Neuron (in vitro differentiated cells): ENCODE data around the gene ARL17A.
A peak's percentile ranks its signal among the peaks of the same experiment; 100 is the strongest.
"Not testable (repeated sequence)": the region's sequence is repeated elsewhere in the genome, so short reads cannot be mapped to it uniquely, and the experiment has no call there.

Experiments
- H2AFZ ChIP-seq: one replicate; pipeline ENCODE4 v1.6.1; 2013; ENCODE audit warnings: low read depth, mild to moderate bottlenecking, inconsistent platforms, low read length, moderate library complexity
- H3K27me3 ChIP-seq: one replicate; pipeline ENCODE4 v1.6.1; 2013; ENCODE audit warnings: low read length; ENCODE audit not compliant: insufficient read depth
- H3K36me3 ChIP-seq: one replicate; pipeline ENCODE4 v1.6.1; 2013; ENCODE audit warnings: low read length; ENCODE audit not compliant: insufficient read depth
- H3K4me1 ChIP-seq: one replicate; pipeline ENCODE4 v1.6.1; 2013; ENCODE audit warnings: low read length; ENCODE audit not compliant: insufficient read depth
- H3K4me3 ChIP-seq: 2 replicates; pipeline ENCODE4 v1.5.1; 2013; ENCODE audit warnings: mild to moderate bottlenecking, low read length, moderate library complexity
- H3K9me3 ChIP-seq: one replicate; pipeline ENCODE4 v1.6.1; 2013; ENCODE audit warnings: low read length

The ARL17A gene

GRCh38 chr17:46579083-46580075, at the start of gene ARL17A:
TSS of gene ARL17A (minus strand) at chr17:46579691. CDS start at chr17:46576322, 3,369 bp downstream.
- H3K36me3 ChIP-seq, H3K4me1 ChIP-seq, H2AFZ ChIP-seq, H3K9me3 ChIP-seq, H3K27me3 ChIP-seq: not testable (repeated sequence)
- peak within 1 kb of the TSS; percentile 20 for H3K4me3 ChIP-seq

GRCh38 chr17:46628753-46629436, 49.4 kb upstream of the ARL17A start:
- H2AFZ ChIP-seq, H3K27me3 ChIP-seq, H3K4me1 ChIP-seq, H3K4me3 ChIP-seq, H3K9me3 ChIP-seq, H3K36me3 ChIP-seq: not testable (repeated sequence)

- not testable (repeated sequence) for H3K36me3 ChIP-seq, H2AFZ ChIP-seq, H3K4me3 ChIP-seq, H3K4me1 ChIP-seq, H3K27me3 ChIP-seq, H3K9me3 ChIP-seq
Observed at GRCh38 chr17:46627452-46627851, 48.0 kb upstream of the ARL17A start.

- H2AFZ ChIP-seq, H3K4me3 ChIP-seq, H3K4me1 ChIP-seq, H3K9me3 ChIP-seq, H3K27me3 ChIP-seq, H3K36me3 ChIP-seq: not testable (repeated sequence)
Observed at GRCh38 chr17:46624726-46625125, 45.2 kb upstream of the ARL17A start.

- not testable (repeated sequence) for H2AFZ ChIP-seq, H3K4me3 ChIP-seq, H3K36me3 ChIP-seq, H3K27me3 ChIP-seq, H3K4me1 ChIP-seq, H3K9me3 ChIP-seq
Observed at GRCh38 chr17:46623790-46624189, 44.3 kb upstream of the ARL17A start.

GRCh38 chr17:46618975-46619374, 39.5 kb upstream of the ARL17A start:
- H2AFZ ChIP-seq, result not testable (repeated sequence)

GRCh38 chr17:46617121-46617520, 37.6 kb upstream of the ARL17A start:
- not testable (repeated sequence) for H2AFZ ChIP-seq, H3K4me1 ChIP-seq, H3K27me3 ChIP-seq, H3K36me3 ChIP-seq, H3K9me3 ChIP-seq, H3K4me3 ChIP-seq

More at GRCh38 chr17:46618975-46619374, 39.5 kb upstream of the ARL17A start:
- not testable (repeated sequence) for H3K9me3 ChIP-seq, H3K4me3 ChIP-seq, H3K36me3 ChIP-seq, H3K27me3 ChIP-seq, H3K4me1 ChIP-seq

- not testable (repeated sequence) for H2AFZ ChIP-seq, H3K27me3 ChIP-seq, H3K4me3 ChIP-seq, H3K4me1 ChIP-seq, H3K36me3 ChIP-seq, H3K9me3 ChIP-seq
Observed at GRCh38 chr17:46613876-46614275, 34.4 kb upstream of the ARL17A start.

GRCh38 chr17:46611304-46611703, 31.8 kb upstream of the ARL17A start:
- not testable (repeated sequence) for H3K4me3 ChIP-seq, H2AFZ ChIP-seq, H3K27me3 ChIP-seq, H3K36me3 ChIP-seq, H3K9me3 ChIP-seq, H3K4me1 ChIP-seq

GRCh38 chr17:46603125-46603524, 23.6 kb upstream of the ARL17A start:
- H3K4me1 ChIP-seq, H2AFZ ChIP-seq, H3K27me3 ChIP-seq, H3K36me3 ChIP-seq, H3K9me3 ChIP-seq, H3K4me3 ChIP-seq: not testable (repeated sequence)

GRCh38 chr17:46600767-46601166, 21.3 kb upstream of the ARL17A start:
- H3K36me3 ChIP-seq, H2AFZ ChIP-seq, H3K27me3 ChIP-seq, H3K4me3 ChIP-seq, H3K4me1 ChIP-seq, H3K9me3 ChIP-seq: not testable (repeated sequence)

- H3K9me3 ChIP-seq, H3K36me3 ChIP-seq, H2AFZ ChIP-seq, H3K4me1 ChIP-seq, H3K4me3 ChIP-seq, H3K27me3 ChIP-seq: not testable (repeated sequence)
Observed at GRCh38 chr17:46598344-46598931, 18.9 kb upstream of the ARL17A start.

GRCh38 chr17:46591332-46591731, 11.8 kb upstream of the ARL17A start:
- not testable (repeated sequence) for H3K9me3 ChIP-seq, H3K4me3 ChIP-seq, H2AFZ ChIP-seq, H3K36me3 ChIP-seq, H3K4me1 ChIP-seq, H3K27me3 ChIP-seq
